CD14-positive monocyte (primary cell): ENCODE measurements around the gene SLC25A21. TPM values are rescaled to one million over a fixed set of nuclear protein-coding genes. Genes with fewer than 3 reads are reported as not detected.

Experiments used
- DNase-seq, 3 donors: peaks; one replicate each; pipeline ENCODE4 v3.0.0-alpha.2; 2011 to 2022
- H2AFZ ChIP-seq: 2 replicates; pipeline ENCODE4 v1.6.0; 2012; ENCODE audit warnings: mild to moderate bottlenecking, low read depth, low read length, inconsistent platforms; ENCODE audit not compliant: insufficient read depth, poor library complexity, severe bottlenecking
- H3K27ac ChIP-seq, 2 donors: 1 replicate in 1 of 2; 2 replicates in 1 of 2; pipeline ENCODE4 v1.5.1; 2012 to 2013; ENCODE audit warnings: low read length in 2 of 2, control low read depth in 1 of 2, inconsistent platforms in 1 of 2, low read depth in 1 of 2, mild to moderate bottlenecking in 1 of 2
- H3K27me3 ChIP-seq, 2 donors: one replicate each; pipeline versions ENCODE4 v1.6.0 to v1.6.1; 2011 to 2013; ENCODE audit warnings: low read length in 2 of 2; ENCODE audit not compliant: control insufficient read depth in 2 of 2, insufficient read depth in 2 of 2
- H3K36me3 ChIP-seq, 2 donors: replicated peaks in 1 of 2; 1 replicate in 1 of 2; 2 replicates in 1 of 2; pipeline versions ENCODE4 v1.5.1 to v1.6.1; 2012 to 2013; ENCODE audit warnings: low read length in 2 of 2, control low read depth in 1 of 2, inconsistent platforms in 1 of 2, mild to moderate bottlenecking in 1 of 2; ENCODE audit not compliant: insufficient read depth in 2 of 2, control insufficient read depth in 1 of 2
- H3K4me1 ChIP-seq, 2 donors: 1 replicate in 1 of 2; 2 replicates in 1 of 2; pipeline versions ENCODE4 v1.5.1 to v1.6.1; 2012 to 2013; ENCODE audit warnings: low read length in 2 of 2, control low read depth in 1 of 2, inconsistent platforms in 1 of 2, mild to moderate bottlenecking in 1 of 2, moderate library complexity in 1 of 2; ENCODE audit not compliant: insufficient read depth in 2 of 2, control insufficient read depth in 1 of 2
- H3K4me2 ChIP-seq: replicated peaks from 2 replicates; pipeline ENCODE3; 2012; ENCODE audit warnings: low read length, moderate library complexity, mild to moderate bottlenecking; ENCODE audit not compliant: poor library complexity, severe bottlenecking; ENCODE audit errors: extremely low read depth
- H3K4me3 ChIP-seq, 3 experiments: fragments of 200-600 bp in 1 of 3; sonication (generic) in 1 of 3; replicated peaks in 1 of 3; 1 replicate in 2 of 3; 2 replicates in 1 of 3; pipeline ENCODE4 v1.5.1; 2011 to 2013; ENCODE audit warnings: low read length in 3 of 3, mild to moderate bottlenecking in 3 of 3, control low read depth in 2 of 3, low read depth in 2 of 3, inconsistent platforms in 1 of 3, moderate library complexity in 1 of 3
- H3K79me2 ChIP-seq: 2 replicates; pipeline ENCODE4 v1.6.0; 2012; ENCODE audit warnings: mild to moderate bottlenecking, control low read depth, inconsistent platforms, low read length, moderate library complexity; ENCODE audit not compliant: insufficient read depth
- H3K9ac ChIP-seq: 2 replicates; pipeline ENCODE4 v1.6.0; 2017; ENCODE audit warnings: low read length, mild to moderate bottlenecking; ENCODE audit not compliant: insufficient read depth, poor library complexity, severe bottlenecking
- H3K9me3 ChIP-seq, 2 donors: replicated peaks in 1 of 2; 1 replicate in 1 of 2; 2 replicates in 1 of 2; pipeline versions ENCODE4 v1.5.1 to v1.6.1; 2012 to 2013; ENCODE audit warnings: low read length in 2 of 2, control low read depth in 1 of 2; ENCODE audit not compliant: control insufficient read depth in 1 of 2, insufficient read depth in 1 of 2
- H4K20me1 ChIP-seq: 2 replicates; pipeline ENCODE4 v1.6.0; 2012; ENCODE audit warnings: mild to moderate bottlenecking, low read length, control low read depth, moderate library complexity; ENCODE audit not compliant: insufficient read depth
- H3K27ac Mint-ChIP-seq, 7 donors: one replicate each; pipeline ENCODE4 v1.8.0; 2020; ENCODE audit warnings: mild to moderate bottlenecking in 7 of 7, mixed read lengths in 7 of 7, moderate library complexity in 6 of 7, inconsistent platforms in 2 of 7
- H3K27me3 Mint-ChIP-seq, 3 donors: one replicate each; pipeline ENCODE4 v1.8.0; 2021 to 2022; ENCODE audit warnings: low read depth in 3 of 3, mild to moderate bottlenecking in 3 of 3, mixed read lengths in 3 of 3, moderate library complexity in 3 of 3, inconsistent platforms in 1 of 3
- H3K36me3 Mint-ChIP-seq, 2 donors: one replicate each; pipeline ENCODE4 v1.8.0; 2020; ENCODE audit warnings: mixed read lengths in 2 of 2, inconsistent platforms in 1 of 2, mild to moderate bottlenecking in 1 of 2
- H3K4me1 Mint-ChIP-seq: one replicate; pipeline ENCODE4 v1.8.0; 2020; ENCODE audit warnings: mild to moderate bottlenecking, mixed read lengths
- H3K4me3 Mint-ChIP-seq, 2 donors: one replicate each; pipeline ENCODE4 v1.8.0; 2020; ENCODE audit warnings: mild to moderate bottlenecking in 2 of 2, mixed read lengths in 2 of 2, moderate library complexity in 1 of 2
- H3K9me3 Mint-ChIP-seq, 7 donors: one replicate each; pipeline ENCODE4 v1.8.0; 2020 to 2022; ENCODE audit warnings: mixed read lengths in 7 of 7, mild to moderate bottlenecking in 6 of 7, moderate library complexity in 6 of 7, inconsistent platforms in 2 of 7
- WGBS: methylation state at CpG from one replicate; pipeline ENCODE4 v1.1.5; 2013; ENCODE audit warnings: missing lambda C conversion rate; ENCODE audit not compliant: insufficient coverage; 5-methylcytosine and 5-hydroxymethylcytosine counted together
- intact Hi-C, 2 donors: fragments of 100-400 bp; cut with micrococcal nuclease; formaldehyde crosslinking; loops; one replicate each; pipeline versions ENCODE4 v1.15.0 to v1.15.1; 2023
- polyA plus RNA-seq, 3 donors: library from polyadenylated mRNA; depleted of rRNA in 1 of 3; unstranded in 2 of 3; stranded (reverse) in 1 of 3; fragments of 300-500 nt in 2 of 3; fragments of >200 nt in 1 of 3; fragmentation: Illumina TruSeq in 2 of 3; gene quantifications; 1 replicate in 2 of 3; 2 replicates in 1 of 3; pipeline ENCODE4 v1.2.3, GENCODE V29; 2012 to 2021
- TF ChIP-seq, protein P1 (sequence below): fragments of 200-600 bp; IDR thresholded peaks from one replicate; pipeline ENCODE4 v1.8.0; 2022; ENCODE audit warnings: antibody characterized with exemption, mild to moderate bottlenecking

SLC25A21 gene
- polyA plus RNA-seq, 3 donors: not detected

DNA sequence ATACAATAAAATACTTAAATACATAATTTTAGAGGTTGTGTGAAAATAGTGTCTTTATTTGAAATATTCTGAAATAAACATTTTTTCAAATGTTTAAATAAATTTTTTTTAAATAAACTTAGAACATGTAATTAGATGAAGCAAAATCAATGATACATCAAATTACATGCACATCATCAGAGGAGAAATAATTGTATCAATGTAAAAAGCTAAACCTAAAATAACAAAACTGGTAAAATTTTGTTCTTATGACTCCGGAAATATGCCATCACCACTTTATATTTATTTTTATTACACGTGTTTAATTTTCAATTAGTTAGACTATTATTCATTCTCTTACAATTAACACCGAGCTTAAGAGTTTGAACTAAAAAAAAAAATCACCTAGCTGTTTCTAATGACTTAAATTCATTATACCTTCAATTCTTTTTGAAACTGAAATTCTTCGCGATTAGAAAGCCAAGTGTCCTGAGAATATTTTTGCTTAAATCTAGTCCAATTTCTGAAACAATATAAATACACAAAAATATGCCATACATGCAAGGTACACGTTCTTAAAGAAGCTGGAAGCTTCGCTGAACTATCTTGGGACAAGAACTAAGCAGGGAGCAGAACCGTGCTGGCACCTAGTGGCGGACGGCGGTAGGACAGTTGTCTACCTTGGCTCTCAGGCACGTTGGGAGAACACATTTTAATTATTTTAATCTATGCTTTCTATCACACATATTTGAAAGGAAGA lies 230.5 kb downstream of the SLC25A21 start:
- no peaks in the 10 kb centered on the region for H4K20me1 ChIP-seq
- no peaks in the 10 kb centered on the region for H3K4me1 ChIP-seq
- H3K27ac ChIP-seq: no peak overlapping the region
- TF ChIP-seq, protein P1, sequence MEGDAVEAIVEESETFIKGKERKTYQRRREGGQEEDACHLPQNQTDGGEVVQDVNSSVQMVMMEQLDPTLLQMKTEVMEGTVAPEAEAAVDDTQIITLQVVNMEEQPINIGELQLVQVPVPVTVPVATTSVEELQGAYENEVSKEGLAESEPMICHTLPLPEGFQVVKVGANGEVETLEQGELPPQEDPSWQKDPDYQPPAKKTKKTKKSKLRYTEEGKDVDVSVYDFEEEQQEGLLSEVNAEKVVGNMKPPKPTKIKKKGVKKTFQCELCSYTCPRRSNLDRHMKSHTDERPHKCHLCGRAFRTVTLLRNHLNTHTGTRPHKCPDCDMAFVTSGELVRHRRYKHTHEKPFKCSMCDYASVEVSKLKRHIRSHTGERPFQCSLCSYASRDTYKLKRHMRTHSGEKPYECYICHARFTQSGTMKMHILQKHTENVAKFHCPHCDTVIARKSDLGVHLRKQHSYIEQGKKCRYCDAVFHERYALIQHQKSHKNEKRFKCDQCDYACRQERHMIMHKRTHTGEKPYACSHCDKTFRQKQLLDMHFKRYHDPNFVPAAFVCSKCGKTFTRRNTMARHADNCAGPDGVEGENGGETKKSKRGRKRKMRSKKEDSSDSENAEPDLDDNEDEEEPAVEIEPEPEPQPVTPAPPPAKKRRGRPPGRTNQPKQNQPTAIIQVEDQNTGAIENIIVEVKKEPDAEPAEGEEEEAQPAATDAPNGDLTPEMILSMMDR: peak; percentile 93
- no peak overlapping the region for H3K4me2 ChIP-seq
- no peaks in the 10 kb centered on the region for H3K36me3 Mint-ChIP-seq
- WGBS: 0% methylated on average over 2 of the region's 12 CpGs
- H3K9ac ChIP-seq: no peak overlapping the region
- H3K36me3 ChIP-seq: no peaks in the 10 kb centered on the region
- DNase-seq: peak; percentile 2 to 14 (median 10)
- H3K9me3 Mint-ChIP-seq: no peaks in the 10 kb centered on the region
- H3K4me3 ChIP-seq: no peak overlapping the region
- H3K9me3 ChIP-seq: no peaks in the 10 kb centered on the region
- H3K27me3 ChIP-seq: no peaks in the 10 kb centered on the region
- H3K4me1 Mint-ChIP-seq: no peaks in the 10 kb centered on the region
- H2AFZ ChIP-seq: no peak overlapping the region
- H3K27ac Mint-ChIP-seq: no peak overlapping the region
- intact Hi-C loops: no loop called here
- peaks cover 0 to 2% (median 1%) of the 10 kb centered on the region in 3 donors for H3K27me3 Mint-ChIP-seq
- no peak overlapping the region for H3K4me3 Mint-ChIP-seq
- H3K79me2 ChIP-seq: no peaks in the 10 kb centered on the region

DNA sequence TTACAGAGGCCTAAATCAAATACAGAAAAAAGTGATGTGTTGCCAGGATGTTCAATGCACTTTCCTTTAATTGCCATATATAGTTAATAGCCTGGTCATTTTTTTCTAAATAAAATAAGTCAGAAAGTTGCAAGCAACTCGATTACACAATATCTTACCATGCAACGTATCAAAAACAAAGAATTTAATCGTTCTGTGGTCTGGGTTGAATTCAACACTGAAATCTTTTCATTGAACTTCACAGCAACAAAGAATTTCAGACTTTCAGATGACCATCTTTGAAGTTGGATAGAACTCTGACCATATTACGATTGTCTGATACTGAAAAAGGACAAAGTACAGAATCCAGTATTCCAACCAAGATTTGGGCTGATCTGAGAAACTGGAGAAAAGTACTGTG lies 231.9 kb downstream of the SLC25A21 start:
- no peak for DNase-seq
- peaks cover 0 to 2% (median 1%) of the 10 kb centered on the region in 3 donors for H3K27me3 Mint-ChIP-seq
- Histone ChIP-seq H3K27me3 (no peaks in the 10 kb centered on the region), H3K36me3 (no peaks in the 10 kb centered on the region), H2AFZ (no peak overlapping the region), H4K20me1 (no peaks in the 10 kb centered on the region), H3K9me3 (no peaks in the 10 kb centered on the region), H3K4me1 (no peaks in the 10 kb centered on the region), H3K4me2 (no peak overlapping the region), H3K27ac (no peak overlapping the region), H3K4me3 (no peak overlapping the region), H3K79me2 (no peaks in the 10 kb centered on the region), H3K9ac (no peak overlapping the region)
- no peaks in the 10 kb centered on the region for H3K4me1 Mint-ChIP-seq
- H3K4me3 Mint-ChIP-seq: no peak overlapping the region
- H3K9me3 Mint-ChIP-seq: no peaks in the 10 kb centered on the region
- no peak overlapping the region for H3K27ac Mint-ChIP-seq
- H3K36me3 Mint-ChIP-seq: no peaks in the 10 kb centered on the region
- TF ChIP-seq, protein P1: no peak
- no CpG with 5 or more reads among the region's 4 CpGs for WGBS
- intact Hi-C loops: no loop called here
